Body of pancreas (tissue), 4 donors: ENCODE data around the gene SEPHS2. TPM values are rescaled to one million over a fixed set of nuclear protein-coding genes. Genes with fewer than 3 reads are reported as not detected.
A peak's percentile ranks its signal among the peaks of the same experiment; 100 is the strongest.
"Not testable (repeated sequence)": the region's sequence is repeated elsewhere in the genome, so short reads cannot be mapped to it uniquely, and the experiment has no call there.

Source experiments
- ATAC-seq: fragments of 150-250 bp; one replicate; pipeline ENCODE4 v1.9.1; 2016
- DNase-seq, 4 donors: peaks; one replicate each; pipeline ENCODE4 v3.0.0-alpha.2; 2019
- H3K27ac ChIP-seq, 4 donors: fragments of 200-600 bp; sonication (generic); 1 replicate in 3 of 4; 2 replicates in 1 of 4; pipeline versions ENCODE4 v1.5.1 to v1.6.1; 2016 to 2019; ENCODE audit warnings: mild to moderate bottlenecking in 1 of 4, mixed read lengths in 1 of 4, moderate library complexity in 1 of 4
- H3K27me3 ChIP-seq, 2 donors: fragments of 200-600 bp; sonication (generic); one replicate each; pipeline ENCODE4 v1.6.0; 2016; ENCODE audit warnings: mild to moderate bottlenecking in 1 of 2
- H3K36me3 ChIP-seq, 2 donors: fragments of 200-600 bp; sonication (generic); replicated peaks in 1 of 2; 2 replicates each; pipeline ENCODE4 v1.5.1; 2016; ENCODE audit warnings: low read depth in 2 of 2; ENCODE audit not compliant: insufficient read depth in 1 of 2
- H3K4me1 ChIP-seq: fragments of 200-600 bp; sonication (generic); one replicate; pipeline ENCODE4 v1.6.0; 2016
- H3K4me3 ChIP-seq, 2 donors: fragments of 200-600 bp; sonication (generic); 1 replicate in 1 of 2; 2 replicates in 1 of 2; pipeline ENCODE4 v1.5.1; 2016 to 2019
- H3K9me3 ChIP-seq, 3 donors: fragments of 200-600 bp; sonication (generic); 1 replicate in 2 of 3; 2 replicates in 1 of 3; pipeline ENCODE4 v1.5.1; 2016
- CTCF ChIP-seq, 7 experiments: fragments of 450-650 bp in 4 of 7; fragments of 200-600 bp in 3 of 7; sonication (generic) in 3 of 7; IDR thresholded peaks; one replicate each; pipeline ENCODE4 v1.5.1; 2016 to 2019; ENCODE audit warnings: antibody characterized with exemption in 7 of 7
- POLR2A ChIP-seq, 3 donors: fragments of 450-650 bp; IDR thresholded peaks; one replicate each; pipeline ENCODE4 v1.6.1; 2016; ENCODE audit warnings: antibody characterized with exemption in 3 of 3, mild to moderate bottlenecking in 2 of 3
- WGBS, 2 donors: methylation state at CpG; one replicate each; pipeline ENCODE4 v1.1.5; 2017; 5-methylcytosine and 5-hydroxymethylcytosine counted together
- intact Hi-C: fragments of 100-400 bp; cut with DNase I; formaldehyde crosslinking; loops from one replicate; pipeline ENCODE4 v1.15.1; 2023
- total RNA-seq, 2 donors: library from RNA; depleted of rRNA; stranded (reverse); fragments of >200 nt; gene quantifications; one replicate each; pipeline ENCODE4 v1.1.0, GENCODE V29; 2016

The SEPHS2 gene
- total RNA-seq, 2 donors from 2014 or later: 28.0 to 29.6 TPM

GRCh38 chr16:30456302-30456701, 10.6 kb upstream of the SEPHS2 start:
- H3K4me1 ChIP-seq: no peaks in the 10 kb centered on the region
- 89 to 92% methylated on average over 1 of the region's 1 CpG for WGBS, 2 donors
- H3K36me3 ChIP-seq: no peaks in the 10 kb centered on the region
- H3K9me3 ChIP-seq: no peaks in the 10 kb centered on the region
- DNase-seq (no peak), ATAC-seq (no peak)
- TF ChIP-seq POLR2A (IDR thresholded peaks at IDR 0.05) (no peak), CTCF (IDR thresholded peaks at IDR 0.05) (no peak)
- intact Hi-C loops: loop anchor here (5.0 kb wide), 1 partner anchor 56 kb away; no protein-coding TSS in a partner anchor
- no peaks in the 10 kb centered on the region for H3K27me3 ChIP-seq
- H3K4me3 ChIP-seq: no peak overlapping the region
- H3K27ac ChIP-seq: no peak overlapping the region

- H3K36me3 ChIP-seq, H3K4me3 ChIP-seq, H3K9me3 ChIP-seq, H3K27ac ChIP-seq, ATAC-seq, DNase-seq, intact Hi-C loops, H3K27me3 ChIP-seq: not testable (repeated sequence)
- peaks cover 17% of the 10 kb centered on the region for H3K4me1 ChIP-seq
- 64 to 67% methylated on average over 20 of the region's 20 CpGs for WGBS, 2 donors
Observed at GRCh38 chr16:30452709-30453580, 7.3 kb upstream of the SEPHS2 start.

- WGBS, 2 donors: 88 to 91% methylated on average over 3 of the region's 3 CpGs
- intact Hi-C loops: no loop called here
Observed at GRCh38 chr16:30449116-30449435, 3.4 kb upstream of the SEPHS2 start.

GRCh38 chr16:30447512-30448226, 2.0 kb upstream of the SEPHS2 start:
- H3K27me3 ChIP-seq: no peaks in the 10 kb centered on the region
- ATAC-seq (peak; percentile 58), DNase-seq (peak in 2 of 4 donors; percentile 13 to 30)
- peak overlapping the region; percentile 50 to 98 (median 88) for H3K27ac ChIP-seq
- peak in 1 of 3 donors; percentile 22 for TF ChIP-seq POLR2A (IDR thresholded peaks at IDR 0.05)
- no peak for TF ChIP-seq CTCF (IDR thresholded peaks at IDR 0.05)
- no peak overlapping the region for H3K4me3 ChIP-seq
- H3K36me3 ChIP-seq: no peaks in the 10 kb centered on the region
- intact Hi-C loops: no loop called here
- WGBS, 2 donors: 15 to 29% methylated on average over 12 of the region's 12 CpGs
- H3K9me3 ChIP-seq: no peaks in the 10 kb centered on the region
- H3K4me1 ChIP-seq: peaks cover 60% of the 10 kb centered on the region

More at GRCh38 chr16:30449116-30449435, 3.4 kb upstream of the SEPHS2 start:
- Histone ChIP-seq H3K27me3 (no peaks in the 10 kb centered on the region), H3K9me3 (no peaks in the 10 kb centered on the region), H3K27ac (no peak overlapping the region), H3K4me3 (no peak overlapping the region), H3K4me1 (peaks cover 47% of the 10 kb centered on the region), H3K36me3 (no peaks in the 10 kb centered on the region)
- ATAC-seq (no peak), DNase-seq (no peak)
- TF ChIP-seq CTCF (IDR thresholded peaks at IDR 0.05): no peak
- TF ChIP-seq POLR2A (IDR thresholded peaks at IDR 0.05): no peak

GRCh38 chr16:30446203-30446595, 525 bp upstream of the SEPHS2 start:
- Histone ChIP-seq H3K9me3 (no peaks in the 10 kb centered on the region), H3K4me3 (no peak overlapping the region), H3K4me1 (peaks cover 60% of the 10 kb centered on the region), H3K27me3 (no peaks in the 10 kb centered on the region), H3K36me3 (no peaks in the 10 kb centered on the region), H3K27ac (peak overlapping the region; percentile 73 to 98 (median 88))
- WGBS, 2 donors: 53 to 58% methylated on average over 10 of the region's 10 CpGs
- no peak for DNase-seq
- ATAC-seq: no peak
- no peak for TF ChIP-seq CTCF (IDR thresholded peaks at IDR 0.05)
- no peak for TF ChIP-seq POLR2A (IDR thresholded peaks at IDR 0.05)
- intact Hi-C loops: no loop called here
